ENCODE data around the gene NOLC1. TPM values are rescaled to one million over a fixed set of nuclear protein-coding genes. Genes with fewer than 3 reads are reported as not detected.
A peak's percentile ranks its signal among the peaks of the same experiment; 100 is the strongest.

The NOLC1 gene
- total and polyA plus RNA-seq, 2 of the 13 experiments (the other 11 are each of a cell fraction or from before 2014, with no cell fraction given), result 50.6 to 81.0 TPM

GRCh38 chr10:102116656-102117055 lies 35.5 kb upstream of the NOLC1 start:
- Histone ChIP-seq H3K27me3 (ENCODE audit: control insufficient read depth in 1 of 2, insufficient read depth in 2 of 2, low read length in 2 of 2) (peaks cover 0 to 7% of the 10 kb centered on the region in 2 experiments; a peak in 1 of 5 replicates), H4K20me1 (ENCODE audit: insufficient read depth, low read length) (peaks cover 9% of the 10 kb centered on the region), H3K4me1 (ENCODE audit: insufficient read depth, low read length) (peaks cover 77% of the 10 kb centered on the region), H3K9ac (ENCODE audit: insufficient read depth, low read depth, low read length) (no peak overlapping the region), H2AFZ (ENCODE audit: low read length) (no peak overlapping the region), H3K4me3 (replicated peaks in 1 of 3; ENCODE audit: insufficient read depth in 1 of 3, low read depth in 2 of 3, low read length in 3 of 3) (no peak overlapping the region), H3K27ac (ENCODE audit: extremely low read length, insufficient read depth, low read length) (no peak overlapping the region), H3K9me3 (ENCODE audit: low read length) (no peaks in the 10 kb centered on the region), H3K36me3 (replicated peaks in 1 of 2; ENCODE audit: control insufficient read depth in 1 of 2, insufficient read depth in 2 of 2, low read length in 2 of 2) (peaks cover 0 to 3% of the 10 kb centered on the region in 2 experiments; a peak in 1 of 5 replicates), H3K79me2 (ENCODE audit: insufficient read depth, low read length) (peaks cover 20% of the 10 kb centered on the region), H3K4me2 (ENCODE audit: low read depth, low read length) (peak overlapping the region; percentile 96; the same call in 1 of the 2 replicates)
- DNase-seq (ENCODE audit: low spot score) (no peak), FAIRE-seq (no peak), ATAC-seq (no peak)
- ChIA-PET POLR2A (no interaction called here), CTCF (ENCODE audit: low intra/inter-chr PET ratio, low total read pairs) (no interaction called here)
- WGBS (ENCODE audit: low lambda C conversion rate), result 100% methylated on average over 1 of the region's 1 CpG
- intact Hi-C loops (cut with micrococcal nuclease; ENCODE audit: unreplicated experiment), result loop anchor here (5.0 kb wide), 1 partner anchor 49 kb away; the partner anchor contains the start of gene HPS6
- in situ Hi-C loops (cut with HindIII; ENCODE audit: extremely low pct_ligation_motif_present, low pct_unique_long_range_greater_than_20kb), result no loop called here
- no TSS peak for BruUV-seq (replicated peaks)
- TF ChIP-seq HNRNPUL1 (IDR thresholded peaks at IDR 0.05; ENCODE audit: low read depth, low read length) (no peak), KDM2A (CRISPR knock-in tag; IDR thresholded peaks at IDR 0.05; ENCODE audit: borderline replicate concordance, low read depth) (no peak), ZNF891 (CRISPR knock-in tag; IDR thresholded peaks at IDR 0.05) (no peak), CTCF (CRISPR knock-in tag; IDR thresholded peaks at IDR 0.05) (no peak), ZSCAN21 (CRISPR knock-in tag; IDR thresholded peaks at IDR 0.05; ENCODE audit: borderline replicate concordance) (no peak), XBP1 (CRISPR knock-in tag; IDR thresholded peaks at IDR 0.05) (no peak), ZNF570 (CRISPR knock-in tag; IDR thresholded peaks at IDR 0.05; ENCODE audit: borderline replicate concordance) (no peak), ZNF569 (CRISPR knock-in tag; IDR thresholded peaks at IDR 0.05; ENCODE audit: borderline replicate concordance) (no peak), ZNF629 (CRISPR knock-in tag; conservative IDR thresholded peaks at IDR 0.05) (no peak), NPAS2 (CRISPR knock-in tag; IDR thresholded peaks at IDR 0.05; ENCODE audit: borderline replicate concordance) (no peak), ZNF362 (CRISPR knock-in tag; IDR thresholded peaks at IDR 0.05; ENCODE audit: borderline replicate concordance) (no peak), AKNA (CRISPR knock-in tag; IDR thresholded peaks at IDR 0.05; ENCODE audit: borderline replicate concordance) (no peak)

All from HepG2 (cell line).